ENCODE measurements around the gene MAB21L2.
"Not testable (repeated sequence)": the region's sequence is repeated elsewhere in the genome, so short reads cannot be mapped to it uniquely, and the experiment has no call there.

Gene MAB21L2

GRCh38 chr4:150582146-150582872 lies at the start of gene MAB21L2:
Gene MAB21L2 (plus strand): TSS chr4:150582151. CDS start chr4:150583030, 879 bp downstream.
- DNase-seq (ENCODE audit: low read depth), result no peak

- DNase-seq (ENCODE audit: low read depth), result no peak
These were observed 48.3 kb upstream of the MAB21L2 start for GRCh38 chr4:150533673-150534072.

GRCh38 chr4:150534818-150535217 lies 47.1 kb upstream of the MAB21L2 start:
- no peak for DNase-seq (ENCODE audit: low read depth)

- DNase-seq (ENCODE audit: low read depth), result not testable (repeated sequence)
These were observed 44.0 kb upstream of the MAB21L2 start for GRCh38 chr4:150537911-150538310.

- no peak for DNase-seq (ENCODE audit: low read depth)
These were observed 41.4 kb upstream of the MAB21L2 start for GRCh38 chr4:150540536-150540935.

DNA sequence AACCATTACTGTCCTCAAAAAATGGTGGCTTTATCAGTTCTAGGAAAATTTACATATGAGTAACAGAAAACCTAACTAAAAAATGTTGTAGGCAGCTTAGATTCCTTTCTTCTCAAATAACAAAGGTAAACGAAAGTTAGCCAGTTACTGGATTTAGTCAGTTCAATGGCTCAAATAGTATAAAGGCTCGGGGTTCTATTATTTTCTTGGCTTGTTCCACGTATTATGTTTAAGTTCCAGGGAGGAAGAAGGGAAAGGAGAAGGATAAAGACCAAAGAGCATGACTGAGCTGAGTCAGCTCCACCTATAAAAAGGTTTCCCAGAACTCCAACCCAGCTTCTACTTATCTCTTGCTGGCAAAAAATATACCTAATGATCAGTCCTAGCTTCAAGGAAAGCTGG lies 41.0 kb upstream of the MAB21L2 start:
- DNase-seq (ENCODE audit: low read depth), result no peak

- DNase-seq (ENCODE audit: low read depth), result no peak
These were observed 40.3 kb upstream of the MAB21L2 start for GRCh38 chr4:150541681-150542080.

- no peak for DNase-seq (ENCODE audit: low read depth)
These were observed 38.9 kb upstream of the MAB21L2 start for GRCh38 chr4:150543042-150543441.

GRCh38 chr4:150546286-150546685 lies 35.7 kb upstream of the MAB21L2 start:
- no peak for DNase-seq (ENCODE audit: low read depth)

DNA sequence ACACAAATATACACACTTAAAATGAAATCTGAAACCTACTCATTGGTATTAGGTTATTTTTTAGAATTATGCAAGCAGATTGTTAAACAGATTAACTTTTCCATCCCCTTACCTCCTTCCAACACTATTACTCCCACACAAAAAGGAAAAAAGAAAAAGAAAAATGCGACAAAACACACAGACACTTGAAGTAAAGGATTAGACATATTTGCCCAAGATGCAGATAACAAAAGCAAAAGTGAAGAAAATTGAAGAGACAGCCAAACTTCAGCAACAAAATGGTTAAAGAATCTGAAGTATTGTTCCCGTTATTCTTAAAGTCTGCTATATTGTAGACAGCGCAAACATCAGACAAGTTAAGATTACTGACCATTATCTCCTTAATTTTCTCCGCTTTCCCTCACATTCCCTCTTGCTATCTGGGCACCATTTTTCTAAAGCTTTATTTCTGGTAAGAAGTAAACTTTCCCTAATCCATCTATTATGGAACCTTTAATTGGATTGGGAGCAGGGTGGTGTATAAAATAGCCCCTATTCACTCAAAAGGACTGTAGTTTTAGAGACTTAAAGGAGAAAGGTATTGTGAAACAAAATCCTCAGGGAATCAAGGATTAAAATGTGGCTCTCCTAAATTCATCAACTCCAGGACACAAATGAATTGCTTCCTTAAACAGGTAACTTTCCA lies 34.7 kb upstream of the MAB21L2 start:
- DNase-seq (ENCODE audit: low read depth), result no peak

GRCh38 chr4:150557811-150558210 lies 24.1 kb upstream of the MAB21L2 start:
- not testable (repeated sequence) for DNase-seq (ENCODE audit: low read depth)

- no peak for DNase-seq (ENCODE audit: low read depth)
These were observed 20.7 kb upstream of the MAB21L2 start for GRCh38 chr4:150561143-150561737.

DNA sequence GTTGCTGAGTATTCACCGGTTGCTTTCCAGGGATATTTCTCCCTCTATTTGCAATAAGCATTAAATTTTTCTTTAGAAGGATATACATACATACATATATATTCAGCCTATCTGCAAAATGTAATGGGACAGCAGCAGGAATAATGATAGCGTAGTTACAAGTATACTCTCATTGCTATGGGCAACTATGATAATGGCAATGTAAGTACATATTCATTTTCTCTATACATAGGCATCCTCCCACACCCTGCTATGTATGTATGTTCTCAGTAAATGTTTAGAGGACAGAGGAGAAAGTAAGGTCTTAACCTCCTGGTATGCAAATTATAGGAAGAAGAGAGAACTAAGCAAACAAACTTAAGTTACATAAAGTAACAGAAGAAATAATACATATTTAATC lies 19.7 kb upstream of the MAB21L2 start:
- no peak for DNase-seq (ENCODE audit: low read depth)

- no peak for DNase-seq (ENCODE audit: low read depth)
These were observed 19.2 kb upstream of the MAB21L2 start for GRCh38 chr4:150562751-150563150.

GRCh38 chr4:150564967-150565366 lies 17.0 kb upstream of the MAB21L2 start:
- not testable (repeated sequence) for DNase-seq (ENCODE audit: low read depth)

- DNase-seq (ENCODE audit: low read depth), result no peak
These were observed 14.9 kb upstream of the MAB21L2 start for GRCh38 chr4:150567070-150567469.

DNA sequence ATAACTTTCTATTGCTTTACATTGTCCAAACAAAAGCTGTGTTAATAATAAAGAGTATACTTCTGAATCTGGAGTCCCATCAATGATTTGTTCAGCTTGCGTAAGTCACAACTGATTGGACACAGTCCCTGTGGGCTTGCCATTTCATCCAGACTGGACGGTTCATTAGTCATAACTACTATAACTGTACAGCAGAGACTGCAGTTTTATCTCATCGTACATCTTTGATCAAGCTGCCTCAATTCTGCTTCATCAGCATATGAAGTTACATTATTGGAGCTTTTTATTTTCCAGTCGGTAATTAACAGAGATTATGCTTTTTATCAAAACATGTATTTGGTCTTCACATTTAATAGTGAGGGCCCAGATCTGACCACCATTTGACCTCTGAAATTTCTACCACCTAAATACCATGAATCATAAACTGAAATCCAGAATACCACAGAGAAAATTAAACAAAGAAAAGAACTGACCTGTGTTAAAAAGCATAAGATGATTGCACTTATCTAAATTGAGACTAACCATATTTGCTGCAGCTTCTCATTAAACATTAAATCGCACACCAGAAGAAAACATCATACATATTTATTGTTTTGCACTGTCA lies 12.5 kb upstream of the MAB21L2 start:
- DNase-seq (ENCODE audit: low read depth), result no peak

- DNase-seq (ENCODE audit: low read depth), result no peak
These were observed 11.9 kb upstream of the MAB21L2 start for GRCh38 chr4:150569998-150570535.

- no peak for DNase-seq (ENCODE audit: low read depth)
These were observed 11.1 kb upstream of the MAB21L2 start for GRCh38 chr4:150570862-150571261.

DNA sequence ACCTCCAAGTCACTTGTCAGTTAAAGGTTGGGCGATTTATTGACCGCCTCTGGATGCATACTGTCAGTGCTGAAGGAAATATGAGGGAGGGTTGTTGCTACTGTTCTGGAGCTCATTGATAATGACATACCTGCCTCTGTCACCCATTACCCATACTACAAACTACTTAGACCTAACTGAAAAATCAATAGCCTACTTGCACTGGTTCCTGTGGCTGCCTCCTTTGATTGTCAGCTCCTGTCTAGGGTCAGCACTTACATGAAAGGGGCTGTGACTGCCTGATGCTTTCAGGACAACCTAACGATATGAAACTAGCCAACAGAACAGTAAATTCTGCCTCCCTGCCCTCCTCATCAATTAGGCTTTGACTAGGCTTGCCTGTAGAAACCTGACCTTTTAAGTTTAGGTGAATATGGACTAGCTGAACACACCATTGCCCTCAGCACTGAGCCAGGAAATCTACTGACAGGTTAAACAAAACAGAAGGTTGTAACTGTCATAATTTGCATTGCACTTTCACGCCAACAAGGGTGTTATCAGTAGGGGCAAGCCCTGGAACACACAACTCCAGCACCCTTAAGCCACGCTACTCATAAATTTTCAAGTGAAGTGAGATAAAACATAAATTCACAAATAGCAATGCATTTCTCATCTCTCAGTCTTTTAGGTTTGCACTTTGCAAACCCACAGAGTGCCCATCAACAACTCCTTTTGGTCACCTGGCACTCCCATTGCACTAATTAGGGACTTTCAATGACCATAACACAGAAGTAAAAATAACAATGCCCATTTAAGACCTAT lies 9.0 kb upstream of the MAB21L2 start:
- no peak for DNase-seq (ENCODE audit: low read depth)

DNA sequence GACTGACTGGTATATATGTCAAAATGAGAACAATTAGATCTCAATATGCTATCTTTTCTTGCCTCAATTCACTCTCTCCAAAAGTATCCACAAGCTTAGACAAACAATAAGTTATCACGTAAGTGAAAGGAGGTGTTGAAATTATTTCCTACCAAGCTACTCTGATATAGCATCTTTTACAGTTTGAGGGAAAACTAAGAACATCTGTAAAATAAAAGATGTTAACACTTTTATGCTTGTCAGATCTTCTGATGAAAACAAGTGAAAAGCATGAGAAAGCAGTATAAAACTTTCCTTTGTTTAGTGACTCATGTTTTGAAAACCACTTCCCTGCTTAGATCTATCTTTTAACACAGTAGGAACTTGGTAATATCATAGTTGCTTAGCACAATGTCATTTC lies 8.4 kb upstream of the MAB21L2 start:
- peak; percentile 22 for DNase-seq (ENCODE audit: low read depth)

- no peak for DNase-seq (ENCODE audit: low read depth)
These were observed 7.3 kb upstream of the MAB21L2 start for GRCh38 chr4:150574678-150575077.
